ENCODE results near the gene PPME1.
A peak's percentile ranks its signal among the peaks of the same experiment; 100 is the strongest.

PPME1 gene

DNA sequence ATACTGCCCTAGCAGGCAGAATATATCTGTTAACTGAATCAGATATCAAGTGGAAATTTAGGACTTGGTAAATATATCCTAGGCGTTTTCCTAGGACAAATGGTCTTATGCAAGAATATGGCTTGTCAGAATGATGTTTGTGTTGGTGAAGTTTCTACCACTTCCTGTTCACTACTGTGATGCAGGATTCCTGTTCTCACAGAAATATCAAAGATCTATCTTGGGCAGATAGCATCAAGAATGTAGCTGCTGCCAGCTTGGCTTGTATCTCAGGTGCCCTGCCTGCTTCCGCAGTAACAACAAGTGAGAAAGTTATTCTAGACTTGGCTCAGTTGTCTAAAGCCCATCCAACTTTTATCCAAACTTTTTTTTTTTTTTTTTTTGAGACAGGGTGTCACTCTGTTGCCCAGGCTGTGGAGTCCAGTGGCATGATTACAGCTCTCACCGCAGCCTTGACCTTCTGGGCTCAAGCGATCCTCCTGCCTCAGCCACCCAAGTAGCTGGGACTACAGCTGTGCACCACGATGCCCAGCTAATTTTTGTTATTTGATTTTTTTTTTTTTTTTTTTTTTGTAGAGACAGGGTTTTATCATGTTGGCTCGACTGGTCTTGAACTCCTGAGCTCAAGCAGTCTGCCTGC lies 61.3 kb downstream of the PPME1 start:
- DNase-seq = no peak

DNA sequence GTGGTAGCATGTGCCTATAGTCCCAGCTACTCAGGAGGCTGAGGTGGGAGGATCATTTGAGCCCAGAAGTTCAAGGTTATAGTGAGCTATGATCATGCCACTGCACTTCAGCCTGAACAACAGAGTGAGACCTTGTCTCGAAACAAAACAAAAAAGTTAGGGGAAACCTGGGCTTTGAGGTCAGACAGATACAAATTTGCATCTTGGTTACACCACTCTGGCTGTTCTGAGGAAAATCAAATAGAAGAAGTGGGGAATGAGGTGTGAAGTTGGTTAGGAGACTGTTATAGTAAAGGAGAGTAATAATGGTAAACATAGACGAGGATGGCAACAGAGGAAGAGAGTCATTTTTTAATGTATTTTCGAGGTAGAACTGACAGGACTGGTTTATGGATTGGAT lies 62.6 kb downstream of the PPME1 start:
- no peak for DNase-seq

DNA sequence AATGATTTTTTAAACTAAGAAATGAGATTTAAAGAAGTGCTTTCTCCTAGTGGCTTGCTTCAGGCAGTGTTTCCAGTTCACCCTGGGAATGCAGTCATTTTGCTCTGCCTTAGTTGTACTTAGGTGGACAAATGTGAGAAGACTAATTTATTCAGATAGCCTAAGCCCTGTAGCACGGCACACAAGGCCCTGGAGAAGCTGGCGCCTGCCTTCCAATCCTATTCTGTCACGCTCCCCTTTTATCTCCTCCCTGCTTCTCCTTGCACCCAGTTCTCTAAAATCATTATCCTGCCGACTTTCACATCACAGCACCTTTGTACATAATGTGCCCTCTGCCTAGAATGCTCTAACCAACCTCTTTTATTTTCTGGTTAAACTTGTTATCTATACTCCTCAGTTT lies 64.0 kb downstream of the PPME1 start:
- DNase-seq = no peak

DNA sequence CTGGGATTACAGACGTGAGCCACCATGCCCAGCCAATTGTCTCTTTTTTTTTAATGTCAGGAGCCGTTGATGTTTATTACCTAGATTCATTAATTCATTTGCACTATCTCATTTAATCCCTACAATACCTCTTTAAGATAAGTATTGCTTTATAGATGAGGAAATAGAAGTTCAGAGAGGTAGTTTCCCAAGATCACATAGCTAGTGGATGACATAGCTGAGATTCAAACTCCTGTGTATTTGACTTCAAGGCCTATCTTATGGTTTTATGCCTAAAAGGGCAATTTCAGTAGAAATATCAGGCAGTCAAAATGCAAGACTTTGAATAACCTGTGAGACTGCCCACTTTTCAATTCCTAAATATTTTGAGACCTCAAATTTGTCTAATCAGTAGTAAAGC lies 66.5 kb downstream of the PPME1 start:
- no peak for DNase-seq

DNA sequence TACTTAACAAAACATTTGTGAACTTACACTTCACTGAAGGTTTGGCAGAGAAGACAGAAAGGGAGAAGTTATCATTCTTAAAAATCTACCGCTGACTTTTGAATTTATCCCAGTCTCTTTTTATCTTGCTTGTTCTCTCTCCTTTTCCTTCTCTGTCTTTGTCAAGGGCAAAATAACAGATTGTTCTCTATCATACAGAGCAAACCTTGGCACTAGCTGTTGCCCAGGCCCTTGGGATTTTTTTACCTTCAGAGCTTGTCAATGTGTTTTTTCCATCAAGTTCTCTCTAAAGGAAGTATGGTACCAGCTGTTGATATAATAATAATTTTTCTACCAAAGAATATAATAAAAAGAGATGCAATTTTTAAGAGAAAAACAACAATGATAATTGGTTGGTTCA lies 67.2 kb downstream of the PPME1 start:
- DNase-seq = no peak

DNA sequence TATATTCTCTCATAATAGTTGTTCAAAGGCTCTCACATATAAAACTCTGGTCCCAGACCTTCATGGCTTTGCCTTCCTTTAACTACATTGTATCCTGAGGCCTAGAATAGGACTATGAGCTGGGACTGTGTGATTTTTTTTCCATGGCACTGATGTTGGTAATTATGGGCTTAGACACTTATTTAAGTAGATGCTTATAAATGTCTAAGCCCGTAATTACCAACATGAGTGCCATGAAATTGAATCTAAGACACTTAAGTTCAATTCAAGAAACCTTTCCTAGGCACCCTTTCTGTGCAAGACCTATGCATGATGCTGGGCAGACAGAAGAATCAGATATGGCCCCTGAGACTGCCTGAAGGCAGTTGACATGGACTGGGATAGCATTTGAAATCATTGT lies 77.4 kb downstream of the PPME1 start:
- DNase-seq = no peak

DNA sequence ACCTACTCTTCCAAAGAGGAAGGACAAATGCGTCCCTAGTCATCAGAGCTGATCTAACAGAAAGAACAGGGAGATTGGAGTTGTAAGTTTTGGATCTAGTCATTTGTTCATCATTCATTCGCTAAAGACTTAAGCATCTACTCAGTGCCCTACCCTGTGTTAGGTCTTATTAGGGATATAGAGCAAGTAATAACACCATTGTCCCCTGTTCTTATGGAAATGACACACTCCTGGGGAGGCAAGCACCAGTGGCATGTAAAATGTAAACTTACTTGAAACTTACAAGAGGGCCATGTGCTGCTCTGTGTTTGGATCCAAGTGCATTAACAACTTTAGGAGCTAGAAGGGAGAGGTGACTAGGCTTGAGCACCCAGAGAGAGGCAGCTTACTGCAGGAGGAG lies 78.4 kb downstream of the PPME1 start:
- no peak for DNase-seq

DNA sequence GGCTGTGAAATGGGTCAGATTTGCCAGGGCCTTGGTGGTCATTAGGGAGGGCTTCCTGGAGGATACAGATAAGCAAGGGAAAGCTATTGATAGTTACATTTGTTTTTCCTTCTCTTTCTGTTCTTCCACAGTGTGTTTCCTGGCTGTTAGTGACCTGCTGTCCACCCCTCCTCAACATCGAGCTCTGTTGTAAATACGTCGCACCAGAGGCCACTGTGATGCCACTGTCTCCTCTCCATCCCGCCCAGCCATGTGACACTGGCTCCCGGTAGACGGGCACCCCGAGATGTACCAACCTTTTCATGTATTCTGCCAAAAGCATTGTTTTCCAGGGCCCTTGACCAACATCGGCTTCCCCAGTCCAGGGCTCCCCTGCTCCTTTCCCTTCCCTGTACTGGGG lies 82.3 kb downstream of the PPME1 start:
- DNase-seq = no peak

DNA sequence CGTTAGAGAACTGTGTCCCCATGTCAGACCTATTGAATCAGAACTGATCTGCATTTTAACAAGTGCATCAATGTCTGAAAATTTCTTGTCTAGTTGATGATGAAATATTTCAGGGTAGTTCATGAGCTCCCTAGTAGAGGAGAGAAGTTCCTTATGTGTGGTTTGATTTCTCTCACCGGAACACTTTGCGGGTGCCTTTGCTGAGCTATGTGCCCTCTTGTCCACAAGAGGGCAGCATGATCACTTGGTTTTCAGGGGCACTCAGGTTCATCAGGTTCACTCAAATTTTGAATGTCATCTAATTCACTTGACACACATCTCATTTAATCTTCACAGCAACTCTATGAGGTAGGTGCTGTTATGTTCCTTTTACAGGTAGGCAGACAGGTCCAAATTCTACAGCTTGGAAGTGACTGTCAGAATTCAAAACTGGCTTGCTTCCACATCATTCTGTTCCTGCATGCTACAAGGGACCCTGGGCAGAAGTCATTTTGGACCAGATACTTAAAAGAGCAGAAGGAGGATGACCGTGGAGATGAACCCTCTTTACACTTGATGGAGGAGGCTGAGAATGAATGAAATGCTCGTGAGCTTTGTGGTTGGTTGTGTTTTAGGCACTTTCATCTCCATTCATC lies 84.8 kb downstream of the PPME1 start:
- DNase-seq = peak; percentile 19

DNA sequence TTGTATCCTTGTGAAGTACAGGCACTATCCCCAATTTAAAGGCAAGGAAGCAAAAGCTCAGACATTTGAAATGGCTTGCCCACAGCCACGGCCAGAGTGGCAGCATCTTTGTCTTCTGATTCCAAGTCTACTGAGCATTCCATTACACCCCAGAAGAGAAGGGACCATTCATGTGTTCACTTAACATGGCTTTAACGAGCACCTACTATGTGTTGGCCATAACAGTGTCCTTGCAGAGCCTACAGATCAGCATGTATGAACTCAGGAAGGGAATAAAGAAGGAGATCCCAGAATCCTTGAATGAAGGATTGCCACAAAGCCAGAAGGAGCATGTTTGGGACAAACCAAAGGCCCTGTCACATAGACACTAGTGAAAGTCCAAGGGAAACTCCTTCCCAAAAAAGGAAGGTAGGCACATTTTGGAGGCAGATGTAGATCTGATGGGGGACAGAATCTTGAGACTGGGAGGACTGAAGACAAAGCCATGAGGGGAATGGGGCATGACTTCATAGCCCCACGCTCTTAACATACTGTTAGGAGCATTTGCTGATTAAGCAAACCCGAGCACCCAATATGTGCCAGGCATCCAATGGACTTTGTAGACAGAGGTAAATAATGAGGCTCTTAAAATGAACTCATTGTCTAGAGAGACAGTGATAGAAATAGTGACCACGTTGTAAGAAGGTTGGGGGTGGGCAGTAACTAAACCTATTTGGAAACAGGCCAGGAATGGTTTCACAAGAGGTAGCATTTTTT lies 85.5 kb downstream of the PPME1 start:
- DNase-seq = no peak

DNA sequence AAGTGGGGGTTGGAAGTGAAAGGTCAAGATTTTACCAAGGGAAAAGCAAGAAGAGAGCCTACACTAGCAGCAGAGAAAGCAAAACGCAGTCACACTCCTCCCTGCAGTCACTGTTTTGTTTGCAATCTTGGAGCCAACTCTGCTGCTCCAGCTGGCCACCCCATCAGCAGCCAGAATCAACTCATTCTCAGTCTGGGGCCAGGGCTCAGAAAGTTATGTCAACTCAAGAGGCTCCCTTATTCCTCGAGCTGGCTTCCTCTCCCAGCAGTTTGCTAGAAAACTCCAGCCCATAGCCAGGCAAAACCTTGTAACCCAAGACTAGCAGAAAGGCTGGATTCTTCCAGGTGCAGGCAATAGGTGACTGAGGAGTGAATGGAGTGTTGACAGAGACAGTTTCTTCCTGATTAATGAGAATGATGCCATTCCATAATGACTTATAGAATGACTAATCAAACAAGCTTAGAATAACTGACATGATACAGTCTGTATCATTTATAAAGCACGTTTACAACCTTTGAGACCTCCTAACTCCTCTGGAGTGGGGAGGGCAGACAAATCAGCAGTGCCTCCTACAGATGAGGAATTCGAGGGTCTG lies 87.0 kb downstream of the PPME1 start:
- DNase-seq = no peak

DNA sequence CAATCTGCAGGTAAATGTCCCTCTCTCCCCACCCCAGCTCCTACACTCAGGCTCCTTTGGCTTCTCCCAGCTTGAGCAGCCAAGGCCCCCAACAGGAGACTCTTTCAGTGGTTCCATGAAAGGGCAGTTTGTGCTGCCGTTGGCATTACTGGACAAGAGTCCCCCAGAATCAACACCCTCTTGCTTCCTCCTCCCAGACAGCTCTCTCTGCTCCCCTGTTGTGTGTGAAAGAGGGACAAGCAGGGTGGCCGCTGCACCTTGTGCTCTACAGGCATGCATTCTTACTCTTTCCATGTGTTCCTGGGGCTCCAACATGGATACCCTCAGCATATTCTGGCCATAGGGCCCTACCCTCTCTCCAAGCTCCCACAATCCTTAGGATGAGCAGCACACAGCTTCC lies 91.6 kb downstream of the PPME1 start:
- no peak for DNase-seq

DNA sequence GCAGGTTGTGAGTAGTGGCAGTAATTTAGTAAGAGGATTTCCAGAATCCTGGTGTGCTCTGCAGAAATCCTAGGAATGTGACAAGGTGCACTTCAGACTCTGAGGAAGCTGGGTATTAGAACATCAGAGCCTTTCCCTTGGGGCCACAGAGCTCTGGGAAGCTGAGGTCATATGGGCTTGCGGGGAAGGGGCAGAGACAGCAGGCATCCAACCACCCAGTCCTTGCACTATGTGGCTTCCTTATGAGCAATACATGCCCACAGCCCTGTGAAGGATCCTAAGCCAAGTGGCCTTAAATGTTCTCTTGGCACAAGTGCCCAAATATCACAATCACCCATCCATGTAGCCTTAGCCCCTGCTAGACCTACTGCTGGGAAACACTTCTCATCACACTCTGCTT lies 94.2 kb downstream of the PPME1 start:
- DNase-seq = no peak

DNA sequence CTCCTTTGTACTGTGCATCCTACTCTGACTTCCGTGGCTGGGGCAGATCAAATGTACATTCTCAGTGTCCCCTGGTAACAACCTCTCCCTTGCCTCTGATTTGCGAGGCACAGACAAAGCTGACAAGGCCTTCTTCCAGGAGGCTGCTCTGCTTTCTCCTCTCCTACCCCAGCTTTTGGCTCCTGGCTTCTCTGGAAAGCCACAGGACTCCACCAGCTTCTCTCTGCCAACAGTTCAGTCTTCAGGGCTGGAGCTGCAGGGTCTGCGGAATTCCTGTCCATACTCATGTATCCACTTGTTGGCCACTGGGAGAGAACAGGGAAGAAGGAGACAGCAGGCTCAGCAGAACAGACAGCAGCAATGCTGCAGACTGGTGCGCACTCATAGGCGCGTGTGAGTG lies 95.9 kb downstream of the PPME1 start:
- DNase-seq = no peak

DNA sequence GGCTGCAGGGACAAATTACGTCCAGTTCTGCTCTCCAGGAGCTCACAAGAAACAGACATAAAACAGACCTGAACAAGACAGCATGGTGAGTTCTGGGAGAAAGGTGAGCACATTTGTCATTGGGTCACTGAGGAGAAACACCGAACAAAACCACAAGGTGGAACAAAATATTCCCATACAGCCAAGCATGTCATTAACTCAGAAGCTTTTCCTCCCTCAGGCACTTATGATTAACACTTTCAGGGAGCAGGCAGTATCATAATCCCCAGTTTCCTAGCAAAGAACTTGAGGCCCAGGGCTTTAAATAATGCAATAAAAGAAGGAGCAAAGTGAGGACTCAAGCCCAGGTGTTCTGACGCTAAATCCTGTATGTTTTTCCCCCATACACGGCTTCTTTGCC lies 97.4 kb downstream of the PPME1 start:
- DNase-seq = no peak

DNA sequence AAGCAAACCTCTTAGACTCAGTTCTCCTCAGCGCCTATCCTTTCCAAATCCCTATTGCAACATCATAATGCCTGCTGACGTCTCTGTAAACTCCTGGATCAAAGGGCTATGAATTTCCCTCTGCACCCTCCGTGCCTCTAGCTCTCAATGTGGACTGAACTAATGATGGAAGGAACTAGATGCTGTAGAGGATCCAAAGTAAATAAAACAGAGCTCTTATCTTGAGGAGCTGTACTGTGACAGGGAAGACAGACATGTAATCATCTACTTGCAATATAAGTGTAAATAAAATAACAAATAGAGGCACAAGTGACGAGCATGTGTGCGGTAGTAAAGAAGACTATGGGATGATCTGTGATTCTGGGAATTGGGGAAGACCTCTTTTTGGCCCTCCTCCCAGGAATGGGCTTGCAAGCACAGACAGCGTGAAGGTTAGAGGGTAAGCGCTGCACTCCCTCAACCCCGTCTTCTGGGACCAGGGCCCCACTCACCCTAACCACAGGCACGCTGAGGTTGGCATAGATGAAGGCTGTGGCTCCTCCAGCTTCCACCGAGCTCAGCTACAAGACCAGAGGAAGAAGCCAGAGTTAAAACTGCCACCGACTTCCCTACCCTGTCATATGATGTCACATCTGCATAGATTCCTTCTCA lies 98.2 kb downstream of the PPME1 start:
- no peak for DNase-seq

DNA sequence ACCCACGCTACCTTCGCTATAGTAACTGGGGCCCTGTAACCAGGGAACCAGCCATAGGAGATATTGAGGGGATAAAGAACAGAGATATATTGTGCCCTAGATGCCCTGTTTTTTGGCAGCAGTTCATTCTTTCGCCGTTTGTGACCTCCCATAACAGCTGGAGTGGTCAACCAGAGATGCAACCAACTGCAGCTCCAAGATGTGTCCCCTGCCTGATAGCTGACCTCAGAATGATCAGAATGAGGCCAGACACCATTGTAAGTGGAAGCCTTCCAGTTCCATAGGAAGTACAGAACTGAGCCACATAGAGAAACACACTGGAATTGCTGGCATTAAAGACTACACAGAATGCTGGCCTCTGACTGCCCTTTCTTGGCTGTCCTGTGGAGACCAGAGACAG lies 101.2 kb downstream of the PPME1 start:
- no peak for DNase-seq

DNA sequence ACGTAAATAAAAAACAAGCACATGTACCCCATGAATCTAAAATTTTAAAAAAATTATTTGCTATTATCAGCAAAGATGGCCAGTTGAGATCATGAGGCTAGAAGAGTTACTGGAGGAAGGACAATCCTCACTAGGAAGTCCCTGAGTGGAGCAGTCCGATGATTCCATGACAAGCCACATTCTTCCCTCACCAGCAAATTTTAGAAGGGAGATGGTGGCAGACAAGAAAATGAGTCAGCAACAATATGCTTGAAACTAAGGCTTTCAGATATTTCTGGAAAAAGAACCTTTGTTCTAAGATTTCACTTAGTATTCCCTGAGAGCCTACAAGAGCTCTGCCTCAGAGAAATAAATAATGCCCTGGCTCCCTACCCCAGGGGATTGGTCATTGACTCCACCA lies 105.5 kb downstream of the PPME1 start:
- no peak for DNase-seq

DNA sequence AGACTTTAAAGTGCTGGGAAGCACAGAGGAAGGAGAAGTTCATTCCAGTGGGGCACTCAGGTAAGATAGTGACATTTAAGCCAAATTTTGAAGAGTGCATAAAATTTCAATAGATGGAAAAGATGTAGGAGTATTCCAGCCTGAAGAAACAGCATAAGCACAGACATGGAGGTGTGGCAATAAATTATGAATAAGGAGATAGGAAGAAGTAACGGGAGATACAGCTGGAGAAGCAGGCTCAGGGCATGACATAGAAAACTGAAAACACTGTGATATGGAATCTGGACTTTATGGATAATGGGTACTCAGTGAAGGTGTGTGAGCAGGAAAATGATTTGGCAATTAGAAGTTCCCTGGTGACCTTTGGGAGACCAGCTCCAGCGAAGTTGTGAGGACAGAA lies 107.0 kb downstream of the PPME1 start:
- DNase-seq = no peak

DNA sequence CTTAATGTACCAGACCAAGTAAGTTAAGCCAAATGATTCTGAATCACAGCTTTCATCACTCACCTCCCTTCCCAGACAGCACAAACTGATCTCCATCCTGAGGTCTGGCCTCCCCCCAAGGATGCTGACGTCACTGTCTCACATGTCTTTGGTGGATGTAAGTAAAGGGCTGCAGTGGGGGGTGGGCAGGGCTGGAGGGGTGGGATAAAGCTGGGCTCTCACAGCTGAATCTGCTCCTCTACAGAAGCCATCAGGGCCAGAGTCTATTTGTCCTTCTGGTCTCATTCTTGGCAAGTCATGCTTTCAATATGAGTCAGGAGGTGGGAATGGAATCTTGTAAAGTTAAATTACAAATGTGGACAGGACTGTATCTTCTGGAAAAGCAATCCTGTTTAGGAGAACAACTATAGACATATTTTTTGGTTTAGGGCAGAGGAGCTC lies 107.7 kb downstream of the PPME1 start:
- no peak for DNase-seq

DNA sequence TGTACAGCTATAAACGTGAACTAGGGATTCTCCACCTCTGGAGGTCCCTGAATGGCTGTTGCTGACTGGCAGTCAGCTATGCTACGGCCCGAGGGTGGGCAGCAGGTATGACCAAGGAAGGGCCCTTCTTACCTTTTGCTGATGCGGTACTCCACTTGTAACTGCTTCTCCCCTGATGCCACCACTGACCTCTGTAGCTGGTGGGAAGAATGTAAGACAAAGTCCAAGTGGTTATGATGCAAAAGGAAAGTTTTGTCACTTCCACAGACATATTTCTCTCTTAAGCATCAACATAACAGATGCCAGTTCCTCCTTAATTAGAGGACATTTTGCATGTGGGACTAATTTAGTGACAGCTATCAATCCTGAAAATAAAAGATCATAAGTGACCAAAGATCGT lies 108.2 kb downstream of the PPME1 start:
- no peak for DNase-seq

DNA sequence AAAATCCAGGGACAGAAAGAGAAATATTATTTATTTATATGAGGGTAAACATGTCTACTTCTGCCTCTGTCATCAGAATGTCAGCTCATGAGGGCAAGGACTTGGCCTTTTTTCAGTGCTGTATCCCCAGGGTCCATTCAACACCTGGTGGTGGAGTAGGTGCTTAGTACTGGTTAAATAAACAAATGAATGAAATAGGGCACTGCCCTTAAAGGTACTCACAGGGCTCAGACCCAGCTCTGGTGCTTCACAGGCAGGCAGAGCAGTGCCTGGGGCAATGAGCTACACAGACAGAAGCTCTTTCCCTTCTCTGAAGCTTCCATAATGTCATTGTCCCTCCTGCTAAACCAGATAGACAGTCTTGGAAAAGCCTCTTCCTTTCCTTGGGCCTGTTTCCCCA lies 109.4 kb downstream of the PPME1 start:
- no peak for DNase-seq

DNA sequence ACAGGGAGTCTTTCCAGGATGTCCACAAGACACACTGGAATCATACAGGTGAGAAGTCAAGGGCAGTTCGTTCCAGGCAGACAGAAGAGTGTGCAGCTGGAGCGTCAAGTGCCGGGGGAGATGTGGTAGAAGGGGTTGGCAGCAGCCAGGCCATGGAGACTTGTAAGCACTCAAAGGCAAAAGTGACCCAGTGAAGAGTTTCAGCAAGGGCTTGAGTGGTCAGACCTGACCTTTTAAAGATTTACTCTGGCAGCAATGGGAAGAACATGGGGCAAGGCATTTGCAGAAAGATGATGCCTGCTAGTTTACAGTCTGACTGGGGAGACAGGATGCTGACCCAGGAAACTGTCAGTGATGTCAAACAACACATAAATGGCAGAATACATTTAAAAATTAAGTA lies 111.3 kb downstream of the PPME1 start:
- no peak for DNase-seq

Data from effector CD4-positive, alpha-beta T cell (primary cell).